Ecto neural progenitor cell (in vitro differentiated cells): Measurements from ENCODE around the gene GSE1.

Experiments used
- DNase-seq: peaks from one replicate; pipeline ENCODE4 v3.0.0-alpha.2; 2018; ENCODE audit warnings: low spot score

GSE1 gene

DNA sequence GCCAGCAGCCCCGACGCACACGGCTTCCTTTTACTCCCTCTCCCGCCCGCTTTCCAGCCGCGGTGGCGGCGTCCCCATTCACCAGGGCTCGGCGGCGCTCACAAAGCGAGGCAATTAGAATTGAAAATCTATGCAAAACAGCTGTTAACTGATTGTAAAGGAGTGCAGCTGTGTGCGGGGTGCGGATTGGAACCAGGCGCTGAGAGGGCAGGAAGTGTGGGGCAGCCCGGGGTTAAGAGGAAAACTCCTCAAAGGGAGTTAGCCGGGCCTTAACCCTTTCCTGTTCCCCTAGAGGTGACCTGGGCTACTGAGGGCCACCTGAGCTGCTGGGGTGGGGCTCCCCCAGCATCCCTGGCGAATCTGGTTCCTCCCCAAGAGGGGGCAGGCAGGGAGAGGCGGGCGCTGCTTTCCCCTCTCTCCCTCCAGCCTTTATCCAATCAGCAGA lies 5.8 kb upstream of the GSE1 start:
- DNase-seq: no peak

DNA sequence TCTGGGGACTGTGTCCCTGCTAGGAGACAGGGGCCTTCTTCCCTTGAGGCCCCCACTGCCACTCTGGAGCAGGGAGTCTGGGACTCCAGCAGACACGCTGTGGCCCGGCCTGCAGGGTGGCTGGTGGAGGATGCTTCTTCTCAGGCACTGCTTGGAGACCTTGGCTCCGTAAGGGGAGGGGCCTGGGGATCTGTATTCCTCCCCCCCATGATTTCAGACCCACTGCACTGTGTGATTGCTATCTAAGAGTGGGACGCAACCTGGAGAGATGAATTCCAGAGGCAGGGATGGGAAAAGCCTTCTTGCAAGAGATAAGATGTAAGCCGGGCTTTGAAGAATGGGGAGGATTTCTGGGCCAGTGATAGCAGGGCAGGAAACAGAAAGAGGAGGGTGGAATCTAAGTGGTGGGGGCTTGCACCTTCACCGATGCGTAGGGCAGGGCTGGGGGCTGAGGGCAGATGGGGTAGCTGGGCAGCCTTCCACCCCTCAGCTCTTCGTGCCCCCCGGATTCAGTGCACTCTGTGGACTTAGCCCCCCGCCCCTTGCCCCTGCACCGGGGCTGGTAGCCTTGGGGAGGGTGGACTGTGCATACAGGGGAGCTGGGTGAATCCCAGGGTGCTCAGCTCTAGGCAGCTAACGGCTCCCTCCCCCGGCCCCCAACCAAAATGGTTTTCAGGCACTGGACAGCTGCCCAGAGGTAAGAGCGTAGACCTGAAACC lies 5.2 kb upstream of the GSE1 start:
- no peak for DNase-seq

DNA sequence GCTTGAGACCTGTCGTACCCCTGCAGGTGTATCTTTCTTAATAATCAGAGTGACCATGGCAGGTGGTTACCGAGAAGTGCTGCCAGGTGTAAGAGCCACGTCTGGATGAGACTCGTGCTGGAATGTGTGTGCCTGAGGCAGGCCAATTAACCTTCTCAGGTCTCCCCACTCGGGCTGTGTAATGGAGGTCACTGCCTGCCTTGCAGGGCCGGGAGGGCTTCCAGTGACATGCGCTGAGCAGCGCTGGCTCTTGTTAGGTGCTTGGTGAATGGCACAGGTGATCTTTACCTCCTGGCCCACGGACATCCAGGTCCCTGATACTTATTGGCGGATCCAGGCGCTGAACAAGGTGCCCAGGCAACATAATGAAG lies 4.6 kb upstream of the GSE1 start:
- no peak for DNase-seq

DNA sequence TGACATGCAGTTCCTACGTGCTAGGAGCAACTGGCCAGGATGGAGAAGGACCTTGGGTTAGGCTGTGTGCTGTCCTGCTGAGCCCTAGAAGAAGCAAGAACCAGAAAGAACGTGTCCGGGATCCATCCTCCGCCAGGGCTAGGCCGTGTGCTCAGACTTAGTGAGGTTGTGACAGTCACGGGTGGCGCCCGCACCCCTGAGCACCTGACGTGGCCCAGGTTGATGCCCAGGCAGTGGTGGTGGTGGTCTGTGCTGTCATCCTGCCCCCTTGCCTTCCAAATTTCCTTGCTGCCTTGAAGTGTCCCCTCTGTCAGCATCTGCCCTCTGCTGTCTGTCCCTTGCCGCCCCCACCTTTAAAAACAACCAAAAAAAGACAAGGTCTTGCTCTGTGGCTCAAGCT lies 4.2 kb upstream of the GSE1 start:
- no peak for DNase-seq

DNA sequence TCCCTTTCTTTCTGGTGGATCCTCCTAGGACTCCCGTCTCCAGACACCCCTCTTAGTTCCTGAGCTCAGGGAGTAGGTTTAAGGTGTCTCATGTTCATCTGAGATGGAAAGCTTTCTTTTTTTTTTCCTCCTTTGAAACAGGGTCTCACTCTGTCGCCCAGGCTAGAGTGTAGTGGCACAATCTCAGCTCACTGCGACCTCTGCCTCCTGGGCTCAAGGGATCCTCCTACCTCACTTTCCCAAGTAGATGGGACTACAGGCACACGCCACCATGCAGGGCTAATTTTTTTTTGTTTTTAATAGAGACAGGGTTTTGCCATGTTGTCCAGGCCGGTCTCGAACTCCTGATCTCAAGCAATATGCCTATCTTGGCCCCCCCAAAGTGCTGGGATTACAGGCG lies 3.6 kb upstream of the GSE1 start:
- DNase-seq: no peak

DNA sequence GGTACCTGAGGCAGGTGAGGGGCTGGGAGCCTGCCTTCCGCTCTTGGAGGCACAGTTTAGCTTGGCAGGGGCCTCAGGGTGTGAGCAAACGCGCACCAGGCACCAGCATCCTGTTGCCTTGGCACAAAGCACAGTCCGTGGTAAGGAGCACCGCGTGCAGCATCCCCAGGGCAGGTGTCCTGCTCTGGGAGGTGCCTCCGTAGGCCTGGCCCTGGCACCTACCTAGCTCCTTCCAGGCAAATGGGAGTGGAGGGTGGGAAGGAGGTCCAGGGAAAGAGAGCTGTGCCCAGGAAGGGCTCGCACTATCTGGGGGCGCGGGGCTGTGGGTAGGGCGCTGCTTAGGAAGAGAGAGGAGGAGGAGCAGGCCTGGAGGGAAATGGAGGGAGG lies 3.1 kb upstream of the GSE1 start:
- DNase-seq: no peak

DNA sequence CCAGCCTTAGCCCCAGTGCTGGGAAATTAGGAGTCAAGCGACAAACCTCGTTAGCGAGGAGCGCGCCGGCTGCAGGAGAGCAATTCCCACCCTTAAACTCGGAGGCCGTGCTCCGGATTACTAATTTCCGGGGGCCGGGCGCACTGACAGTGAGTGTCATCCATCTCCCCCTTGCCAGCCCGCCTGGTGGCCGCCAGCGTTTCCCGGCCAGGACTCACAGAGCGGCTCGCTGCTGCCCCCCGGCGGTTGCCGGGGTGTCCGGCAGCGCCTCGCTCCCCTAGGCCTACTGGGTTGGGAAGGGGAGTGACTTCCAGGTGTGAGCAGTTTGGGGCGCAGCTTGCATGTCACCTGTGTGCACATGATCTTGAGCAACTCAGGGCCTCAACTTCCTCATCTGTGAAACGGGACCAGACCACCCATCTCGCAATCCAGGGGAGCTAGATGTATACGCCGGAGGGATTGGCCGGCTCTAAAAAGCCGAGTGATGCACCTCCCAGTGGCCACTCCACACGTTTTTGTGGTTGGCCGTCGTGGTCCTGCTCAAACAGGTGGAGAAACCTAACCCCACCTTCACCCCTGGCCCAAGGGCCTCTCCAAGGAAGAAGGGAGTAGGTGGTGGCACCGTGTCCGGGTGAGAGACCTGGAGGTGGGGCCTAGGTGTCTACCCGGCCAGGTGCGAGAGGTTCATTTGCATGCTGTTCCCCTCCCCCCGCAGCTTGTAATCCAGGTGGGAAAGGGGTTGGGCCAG lies 2.5 kb upstream of the GSE1 start:
- peak; percentile 93 for DNase-seq

DNA sequence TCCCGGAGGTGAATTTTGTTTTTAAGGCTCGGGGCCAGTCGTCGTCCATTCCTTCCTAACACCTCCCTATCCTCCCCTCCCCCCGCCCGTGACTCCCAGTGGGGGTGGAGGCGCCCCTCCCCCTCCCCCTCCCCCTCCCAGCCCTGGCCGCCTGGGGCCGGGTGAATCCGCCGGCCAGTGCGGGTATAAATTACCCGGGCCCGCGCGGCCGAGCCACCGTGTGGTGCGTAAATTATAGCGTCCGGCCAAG lies 2.0 kb upstream of the GSE1 start:
- no peak for DNase-seq

DNA sequence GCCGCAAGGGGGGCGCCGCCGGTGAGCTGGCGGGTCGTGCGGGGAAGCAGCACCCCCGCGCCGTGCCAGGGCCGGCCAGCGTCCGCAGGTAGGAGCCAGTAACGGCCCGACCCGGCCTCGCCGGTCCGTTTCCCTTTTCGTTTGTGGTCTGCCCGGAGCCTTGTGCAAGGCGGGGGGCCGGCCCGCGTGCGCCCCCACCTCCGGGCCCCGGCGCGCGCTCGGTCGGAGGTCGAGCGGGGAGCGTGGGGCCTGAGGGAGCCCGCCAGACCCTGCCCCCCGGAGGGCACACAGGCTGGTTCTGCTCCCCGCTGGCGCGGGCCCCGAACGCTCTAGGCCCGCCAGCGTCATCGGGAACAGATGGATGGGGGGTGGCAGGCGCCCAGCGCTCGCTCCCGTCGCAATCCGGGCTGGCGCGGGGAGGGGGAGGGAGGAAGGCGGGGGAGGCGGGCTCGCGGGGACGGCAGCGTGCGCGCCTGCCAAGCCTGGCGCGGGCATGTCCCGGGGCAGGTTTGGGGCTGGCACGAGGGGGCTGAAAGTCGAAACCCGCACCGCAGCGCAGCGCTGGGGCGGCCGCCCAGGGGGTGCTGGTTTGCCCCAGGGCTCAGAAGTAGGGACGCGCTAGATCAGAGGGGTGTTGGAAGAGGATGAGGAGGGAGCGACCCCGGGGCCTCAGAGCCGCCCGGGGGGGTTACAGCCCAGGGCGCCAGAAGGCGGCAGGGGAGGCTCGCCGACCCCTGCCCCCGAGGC lies 1.5 kb upstream of the GSE1 start:
- peak; percentile 83 for DNase-seq

DNA sequence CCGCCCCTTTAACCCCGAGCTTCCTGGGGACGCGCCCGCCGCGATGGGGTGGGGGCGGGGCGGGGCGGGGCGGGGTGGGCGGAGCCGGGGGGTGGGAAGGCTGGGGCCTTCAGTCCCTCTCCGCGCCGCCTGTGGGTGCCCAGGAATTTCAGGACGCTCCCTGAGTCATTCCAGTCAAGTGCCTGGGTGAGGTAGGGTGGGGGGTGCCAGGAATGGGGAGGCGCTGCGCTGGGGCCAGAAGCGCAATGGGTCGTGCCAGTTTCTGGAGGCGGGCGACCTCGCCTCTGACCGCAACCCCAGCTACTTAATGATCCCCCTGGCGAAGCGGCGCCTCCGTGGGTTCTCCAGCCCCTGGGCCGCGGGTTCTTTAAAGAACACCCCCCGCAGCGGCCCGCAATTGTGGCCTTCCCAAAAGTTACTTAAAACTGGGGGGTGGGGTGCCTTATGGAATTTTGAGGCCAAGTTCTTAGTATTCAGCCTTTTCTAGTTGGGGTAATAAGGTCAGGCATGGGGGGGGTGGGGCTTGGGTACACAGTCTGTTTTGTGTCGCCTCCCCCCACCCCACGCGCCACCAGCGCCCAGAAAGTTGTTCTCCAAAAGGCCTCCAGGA lies 826 bp upstream of the GSE1 start:
- DNase-seq: no peak

DNA sequence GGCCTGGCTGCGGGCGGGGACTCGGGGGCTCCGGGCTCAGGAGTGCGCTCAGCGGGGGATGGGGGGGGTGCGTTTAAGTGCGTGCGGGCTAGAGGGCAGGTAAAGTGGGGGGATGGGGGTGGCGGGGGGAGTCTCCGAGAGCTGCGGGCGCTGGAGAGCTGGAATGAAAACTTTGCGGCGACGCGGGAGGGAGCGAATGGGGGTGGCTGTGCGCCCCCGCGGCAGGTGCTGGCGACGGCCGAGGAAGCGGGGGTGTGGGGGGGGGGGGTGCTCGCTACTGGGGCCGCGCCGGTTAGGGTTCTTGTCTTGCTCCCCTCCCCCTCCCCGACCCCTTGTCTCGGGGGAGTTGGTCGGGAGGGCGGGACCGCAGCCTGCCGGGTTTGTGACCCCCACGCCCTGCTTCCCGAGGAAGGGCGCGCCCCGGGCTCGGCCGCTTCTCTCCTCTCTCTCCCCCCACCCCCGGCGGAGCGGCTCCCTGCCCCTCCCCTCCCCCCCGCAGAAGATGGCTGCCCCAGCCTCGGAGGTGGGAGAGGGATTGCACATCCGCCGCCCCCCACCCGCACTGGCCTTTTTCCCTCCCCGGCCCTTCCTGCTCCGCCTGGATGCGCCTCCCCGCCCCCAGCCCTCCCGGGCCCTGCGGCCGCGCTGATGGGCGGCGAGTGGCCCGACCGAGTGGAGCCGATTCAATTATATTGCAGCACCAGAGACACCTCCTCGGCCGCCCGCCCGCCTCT lies 649 bp downstream of the GSE1 start:
- peak; percentile 85 for DNase-seq

DNA sequence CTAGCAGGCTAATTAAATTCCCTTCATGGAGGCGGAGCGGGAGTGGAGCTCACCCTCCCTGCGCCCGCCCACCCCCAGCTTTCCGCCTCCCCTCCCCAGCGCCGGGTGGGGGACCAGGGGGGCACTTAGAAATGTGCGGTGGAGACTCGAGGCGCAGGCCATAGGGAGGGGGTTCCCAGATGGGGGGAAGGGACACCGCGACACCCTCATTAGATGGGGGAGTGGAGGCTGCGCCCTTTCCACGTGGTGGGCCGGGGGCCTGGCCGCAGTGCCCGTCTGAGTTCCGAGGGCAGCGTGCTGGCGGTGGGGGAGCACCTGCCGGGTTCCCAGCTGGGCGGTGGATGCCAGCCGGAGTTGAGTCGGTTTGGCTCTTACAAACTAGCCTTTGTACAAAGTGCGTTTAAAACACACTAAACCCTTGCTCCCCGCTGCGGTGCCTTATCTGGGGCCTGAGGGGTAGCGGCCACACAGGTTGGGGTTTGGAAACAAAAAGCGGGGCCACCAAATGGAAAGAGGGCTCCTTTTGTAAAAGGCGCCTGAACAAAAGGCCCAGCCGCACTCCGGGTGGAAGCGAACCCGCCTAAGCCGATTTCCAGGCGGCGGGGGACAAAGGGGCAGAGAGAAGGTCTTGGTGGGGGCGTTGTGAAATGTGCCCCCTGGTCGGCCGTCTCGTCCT lies 1.4 kb downstream of the GSE1 start:
- DNase-seq: peak; percentile 77

DNA sequence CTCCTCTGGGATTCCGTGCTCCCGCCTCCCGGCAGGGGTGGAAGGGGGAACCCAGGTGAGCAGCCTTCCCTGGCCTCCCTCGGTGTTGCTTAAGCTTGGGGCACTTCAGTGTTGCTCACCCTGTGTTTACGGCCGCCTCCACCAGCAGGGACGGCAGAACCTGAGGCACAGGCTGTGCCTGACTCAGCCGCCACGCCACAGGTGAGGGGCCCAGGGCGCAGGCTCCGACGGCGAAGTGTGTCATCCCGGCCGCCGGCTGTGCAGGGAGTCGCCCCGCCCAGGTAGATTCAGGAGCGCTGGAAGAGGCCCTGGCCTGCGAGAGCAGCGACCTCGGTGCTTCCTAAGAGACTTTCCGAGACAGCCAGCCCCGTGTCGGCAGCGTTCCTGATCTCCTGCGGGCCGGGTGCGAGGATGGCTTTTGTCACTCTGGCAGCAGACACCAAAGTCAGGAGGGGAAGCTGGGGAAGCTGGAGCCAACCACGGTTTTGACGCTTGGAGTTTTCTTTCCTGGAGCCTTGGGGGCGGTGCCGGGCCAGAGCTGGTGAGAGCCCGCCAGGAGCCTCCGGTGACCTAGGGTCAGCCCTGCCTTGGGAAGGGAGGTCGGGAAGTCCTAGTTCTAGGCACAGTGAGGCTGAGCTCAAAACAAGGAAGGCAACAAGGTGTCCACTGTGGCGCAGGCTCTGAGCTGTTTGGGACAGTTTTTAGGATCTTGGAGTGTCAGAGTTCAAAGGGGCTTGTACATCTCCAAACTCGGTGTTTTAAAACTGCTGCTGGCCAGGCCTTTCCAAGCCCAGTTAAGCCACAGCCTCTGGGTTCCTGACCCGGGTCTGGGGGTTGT lies 2.1 kb downstream of the GSE1 start:
- peak; percentile 81 for DNase-seq

DNA sequence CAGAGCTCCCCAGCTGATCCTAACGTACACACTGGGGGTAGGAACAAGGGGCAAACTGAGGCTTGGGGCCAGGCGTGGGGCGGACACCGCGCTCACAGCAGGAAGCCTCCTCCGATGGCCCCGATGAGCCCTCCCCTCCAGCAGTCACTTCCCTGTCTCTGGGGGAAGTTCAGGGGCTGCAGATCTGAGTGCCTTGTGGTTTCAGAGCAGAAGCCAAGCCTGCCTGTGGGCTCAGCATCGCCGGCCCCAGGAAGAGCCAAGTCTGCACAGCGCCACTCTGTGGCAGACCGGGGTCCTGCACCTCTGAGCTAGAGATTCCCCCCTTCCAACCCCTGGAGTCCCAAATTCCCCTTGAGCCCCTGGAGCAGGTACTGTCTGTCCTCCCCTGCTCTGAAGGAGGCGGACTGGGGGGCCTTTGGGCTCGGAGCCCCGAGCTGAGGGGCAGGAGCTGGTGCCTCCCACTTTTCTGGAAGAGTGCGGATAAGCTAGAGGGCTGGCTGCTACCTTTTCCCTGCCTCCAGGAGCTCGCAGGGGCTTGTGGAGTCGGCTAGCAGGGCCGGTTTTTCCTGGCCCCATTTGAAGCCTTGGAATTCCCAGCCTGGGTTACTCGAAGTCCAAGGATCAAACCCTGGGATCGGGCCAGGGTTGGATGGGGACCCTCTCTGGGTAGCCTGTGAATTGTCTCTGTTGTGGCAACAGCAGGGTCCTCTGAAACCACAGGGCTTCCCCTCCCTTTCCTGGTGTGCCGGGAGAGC lies 2.9 kb downstream of the GSE1 start:
- DNase-seq: peak; percentile 90

DNA sequence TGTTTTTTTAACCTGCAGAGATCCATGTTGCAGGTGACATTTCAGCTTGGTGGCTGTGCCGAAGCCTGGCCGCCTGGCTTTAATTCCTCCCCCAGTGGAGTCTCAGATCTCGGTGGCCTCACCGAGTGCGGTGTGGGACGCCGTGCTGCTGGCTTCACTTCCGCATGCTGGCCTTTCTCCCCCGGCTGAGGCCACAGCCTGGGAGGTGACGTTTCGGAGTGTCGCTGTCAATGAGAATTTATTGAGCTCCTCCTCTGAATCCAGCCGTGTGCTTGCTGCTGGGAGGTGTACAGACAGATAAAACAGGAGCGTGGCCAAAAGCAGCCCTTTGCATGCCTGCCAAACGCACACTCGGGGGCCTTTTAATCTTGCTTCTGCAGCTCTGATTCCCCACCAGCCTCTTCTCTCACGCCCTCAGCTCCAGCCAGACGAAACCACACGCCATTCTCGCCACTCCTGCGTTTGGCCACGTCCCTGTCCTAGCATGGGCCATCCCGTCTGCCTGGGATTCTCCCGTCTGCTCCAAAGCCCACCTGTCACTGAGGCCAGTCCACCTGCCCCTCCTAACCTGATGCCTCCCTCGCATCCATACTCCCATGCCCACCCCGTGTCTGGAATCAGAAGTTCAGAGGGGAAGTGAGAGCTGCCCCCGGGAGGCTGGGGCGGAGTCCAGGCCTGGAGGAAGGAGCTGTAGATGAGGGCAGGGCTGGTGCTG lies 3.6 kb downstream of the GSE1 start:
- no peak for DNase-seq

DNA sequence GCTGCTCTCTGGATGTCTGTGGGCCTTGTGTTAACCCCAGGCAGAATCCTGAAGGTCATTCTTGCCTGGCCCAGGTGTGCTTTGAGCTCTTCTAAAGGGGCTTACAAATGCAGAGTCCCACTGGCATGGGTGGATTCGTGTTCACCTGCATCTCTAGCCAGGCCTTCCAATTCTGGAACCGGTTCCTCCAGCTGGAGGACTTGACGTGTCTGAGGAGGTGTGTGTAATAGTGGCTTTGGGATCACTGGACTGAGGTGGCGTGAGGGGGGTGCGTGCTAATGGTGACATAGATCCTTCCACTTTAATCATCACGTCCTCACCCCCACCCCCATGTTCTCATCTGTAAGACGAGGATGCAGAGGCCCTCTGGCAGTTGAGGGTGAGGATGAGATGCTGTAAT lies 4.8 kb downstream of the GSE1 start:
- DNase-seq: no peak

DNA sequence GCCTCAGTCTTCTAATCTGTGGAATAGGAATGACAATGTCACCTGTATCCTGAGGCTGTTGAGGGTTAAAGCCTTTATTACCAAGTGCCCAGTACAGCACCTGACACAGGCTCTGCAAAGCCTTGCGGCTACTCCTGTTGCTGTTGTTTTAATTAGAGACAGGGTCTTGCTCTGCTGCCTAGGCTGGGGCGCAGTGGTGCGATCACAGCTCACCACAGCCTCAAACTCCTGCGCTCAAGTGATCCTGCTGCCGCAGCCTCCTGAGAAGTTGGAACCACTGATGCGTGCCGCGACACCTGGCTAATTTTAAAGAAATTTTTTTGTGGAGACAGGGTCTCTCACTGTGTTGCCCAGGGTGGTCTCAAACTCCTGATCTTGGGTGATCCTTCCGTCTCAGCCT lies 5.4 kb downstream of the GSE1 start:
- DNase-seq: no peak

DNA sequence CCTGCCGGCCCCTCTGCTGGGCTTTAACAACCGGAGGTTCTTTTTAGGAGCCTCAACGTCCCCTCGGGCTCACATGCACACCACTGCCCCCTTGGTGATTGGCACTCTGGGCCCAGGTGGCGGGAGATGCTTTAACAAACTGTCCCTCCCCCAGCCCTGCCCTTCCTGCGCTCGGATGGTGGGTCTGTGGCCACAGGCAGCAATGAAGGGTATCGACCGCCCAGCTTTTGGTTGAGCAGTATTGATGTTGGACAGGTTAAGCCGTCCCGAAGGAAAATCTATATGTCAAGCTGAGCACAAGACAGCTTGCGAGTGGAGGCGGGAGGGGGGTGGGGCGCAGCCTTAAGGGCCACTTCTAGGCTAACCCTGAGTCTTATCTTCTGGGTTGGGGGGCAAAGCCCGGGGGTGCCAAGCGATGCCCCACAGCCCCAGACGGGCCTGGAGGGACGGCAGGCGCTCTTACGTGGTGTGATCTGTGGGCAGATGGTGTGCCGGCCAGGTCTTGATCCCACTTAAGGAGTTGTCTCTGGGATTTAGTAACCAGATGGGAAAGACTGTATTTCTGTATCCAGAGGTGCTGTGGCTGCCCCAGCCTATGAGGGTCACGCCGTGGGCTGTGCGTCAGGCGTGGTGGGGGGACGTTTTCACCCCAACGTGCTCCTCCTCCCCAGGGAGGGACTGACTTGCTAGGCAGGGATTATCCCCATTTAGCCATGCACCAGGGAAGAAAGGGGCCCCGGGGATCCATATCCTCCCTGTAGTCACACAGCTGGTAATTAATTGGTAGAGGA lies 6.2 kb downstream of the GSE1 start:
- DNase-seq: no peak

DNA sequence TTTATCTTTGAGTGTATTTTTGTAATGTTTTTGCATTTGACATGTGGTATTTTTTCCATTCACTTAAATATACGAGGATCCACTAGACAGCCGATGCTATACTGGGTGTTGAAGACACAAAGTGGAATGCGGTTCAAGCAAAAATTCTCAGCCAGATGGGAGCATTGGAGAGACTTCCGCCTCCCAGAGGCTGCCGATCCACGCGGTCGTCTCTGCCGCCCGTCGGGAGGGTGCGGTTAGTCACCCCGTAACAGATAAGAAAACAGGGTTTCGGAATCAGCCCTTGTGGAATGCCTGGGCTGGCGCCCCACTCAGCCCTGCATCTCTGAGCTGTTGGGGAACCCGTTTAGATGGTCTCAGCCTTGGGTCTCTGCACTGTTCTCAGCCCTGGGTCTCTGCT lies 7.3 kb downstream of the GSE1 start:
- DNase-seq: no peak
